Lower leg skin (tissue), 3 donors: Measurements from ENCODE around the gene STOML1.

Experiments
- POLR2A ChIP-seq, 2 donors: fragments of 450-650 bp; IDR thresholded peaks; one replicate each; pipeline ENCODE4 v1.6.1; 2016 to 2017; ENCODE audit warnings: antibody characterized with exemption in 2 of 2, mild to moderate bottlenecking in 1 of 2, moderate library complexity in 1 of 2
- TF ChIP-seq, protein P1 (sequence below), 3 donors: fragments of 450-650 bp; IDR thresholded peaks; one replicate each; pipeline ENCODE4 v1.5.1; 2016; ENCODE audit warnings: antibody characterized with exemption in 3 of 3, mild to moderate bottlenecking in 3 of 3, moderate library complexity in 2 of 3

DNA sequence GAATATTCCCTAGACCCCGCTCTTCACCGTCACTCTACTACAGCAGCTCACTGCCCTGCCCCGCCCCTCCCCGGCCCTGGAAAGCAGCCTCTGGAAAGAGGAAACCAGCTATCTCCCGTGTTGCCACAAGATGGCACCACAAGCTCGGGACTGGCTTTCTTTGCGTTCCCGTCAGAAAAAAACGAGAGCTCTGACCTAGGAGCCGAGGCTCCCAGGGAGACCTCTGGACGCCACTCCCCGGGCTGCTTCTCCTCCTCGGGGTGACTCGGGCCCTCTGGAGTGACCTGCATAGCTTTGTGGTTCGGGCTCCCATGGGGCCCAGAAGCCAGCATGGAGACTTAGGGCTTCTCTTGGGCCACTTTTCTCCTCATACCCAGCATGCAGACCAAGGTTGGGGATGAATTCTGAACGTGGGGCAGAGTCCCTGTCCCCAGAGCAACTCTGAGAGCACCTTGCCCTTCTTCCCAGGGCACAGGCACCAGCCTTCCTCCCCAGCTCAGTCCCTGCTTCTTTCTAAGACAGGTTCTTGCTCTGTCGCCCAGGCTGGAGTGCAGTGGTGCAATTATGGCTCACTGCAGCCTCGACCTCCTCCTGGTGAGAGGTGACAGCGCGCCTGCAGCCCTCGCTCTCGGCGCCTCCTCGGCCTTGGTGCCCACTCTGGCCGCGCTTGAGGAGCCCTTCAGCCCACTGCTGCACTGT is 19.0 kb downstream of the STOML1 start:
- TF ChIP-seq, protein P1, sequence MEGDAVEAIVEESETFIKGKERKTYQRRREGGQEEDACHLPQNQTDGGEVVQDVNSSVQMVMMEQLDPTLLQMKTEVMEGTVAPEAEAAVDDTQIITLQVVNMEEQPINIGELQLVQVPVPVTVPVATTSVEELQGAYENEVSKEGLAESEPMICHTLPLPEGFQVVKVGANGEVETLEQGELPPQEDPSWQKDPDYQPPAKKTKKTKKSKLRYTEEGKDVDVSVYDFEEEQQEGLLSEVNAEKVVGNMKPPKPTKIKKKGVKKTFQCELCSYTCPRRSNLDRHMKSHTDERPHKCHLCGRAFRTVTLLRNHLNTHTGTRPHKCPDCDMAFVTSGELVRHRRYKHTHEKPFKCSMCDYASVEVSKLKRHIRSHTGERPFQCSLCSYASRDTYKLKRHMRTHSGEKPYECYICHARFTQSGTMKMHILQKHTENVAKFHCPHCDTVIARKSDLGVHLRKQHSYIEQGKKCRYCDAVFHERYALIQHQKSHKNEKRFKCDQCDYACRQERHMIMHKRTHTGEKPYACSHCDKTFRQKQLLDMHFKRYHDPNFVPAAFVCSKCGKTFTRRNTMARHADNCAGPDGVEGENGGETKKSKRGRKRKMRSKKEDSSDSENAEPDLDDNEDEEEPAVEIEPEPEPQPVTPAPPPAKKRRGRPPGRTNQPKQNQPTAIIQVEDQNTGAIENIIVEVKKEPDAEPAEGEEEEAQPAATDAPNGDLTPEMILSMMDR (IDR thresholded peaks at IDR 0.05), result peak in 1 of 3 donors; percentile 49
- TF ChIP-seq POLR2A (IDR thresholded peaks at IDR 0.05), result no peak
